HEK293T (cell line): ENCODE data around the gene PFN3.

Experiments
- BHLHE40 ChIP-seq: fragments of 450-650 bp; IDR thresholded peaks from 2 replicates; pipeline ENCODE4 v1.6.1; 2016; ENCODE audit warnings: mild to moderate bottlenecking, moderate library complexity, borderline replicate concordance
- CTBP1 ChIP-seq: fragments of 450-650 bp; IDR thresholded peaks from 2 replicates; pipeline ENCODE4 v1.6.1; 2016; ENCODE audit warnings: borderline replicate concordance
- NFRKB ChIP-seq: fragments of 450-650 bp; IDR thresholded peaks from 2 replicates; pipeline ENCODE4 v1.6.1; 2016; ENCODE audit warnings: mild to moderate bottlenecking, moderate library complexity
- SP1 ChIP-seq: fragments of 450-650 bp; IDR thresholded peaks from 2 replicates; pipeline ENCODE4 v1.6.1; 2017

DNA sequence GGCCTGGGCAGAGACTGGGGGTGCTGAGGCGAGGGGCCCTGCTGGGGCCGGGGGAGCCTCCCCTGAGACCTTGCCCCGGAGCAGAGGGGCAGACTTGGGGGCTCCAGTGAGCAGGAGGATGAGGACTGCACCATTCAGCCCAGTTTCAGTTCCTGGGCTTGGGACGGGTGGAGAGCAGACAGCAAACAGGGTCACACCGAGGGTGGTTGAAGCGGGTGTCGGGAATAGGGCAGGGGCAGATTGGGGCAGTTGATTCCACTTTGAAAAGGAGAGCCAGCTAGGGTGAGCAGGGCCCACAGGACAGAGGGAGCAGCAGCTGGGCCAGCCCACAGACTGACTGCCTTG, 30.5 kb upstream of the PFN3 start:
- TF ChIP-seq BHLHE40 (no peak), SP1 (no peak), NFRKB (no peak), CTBP1 (no peak)
